CD4-positive, alpha-beta T cell treated with Interleukin-17A for 4 hours (primary cell): ENCODE data around the gene LSM14B.
"Not testable (repeated sequence)": the region's sequence is repeated elsewhere in the genome, so short reads cannot be mapped to it uniquely, and the experiment has no call there.

Source experiments
- DNase-seq: peaks from one replicate; pipeline ENCODE4 v3.0.0-alpha.2; 2020; ENCODE audit warnings: mixed read lengths

The LSM14B gene

GRCh38 chr20:62147528-62147927, 25.3 kb downstream of the LSM14B start:
- no peak for DNase-seq

GRCh38 chr20:62148383-62148782, 26.1 kb downstream of the LSM14B start:
- DNase-seq = not testable (repeated sequence)

- no peak for DNase-seq
Measured at GRCh38 chr20:62148908-62149314, 26.6 kb downstream of the LSM14B start.

- DNase-seq = no peak
Measured at GRCh38 chr20:62149532-62150309, 27.4 kb downstream of the LSM14B start.

- DNase-seq = no peak
Measured at GRCh38 chr20:62150310-62150575, 28.0 kb downstream of the LSM14B start.

- no peak for DNase-seq
Measured at GRCh38 chr20:62151225-62151624, 28.9 kb downstream of the LSM14B start.

GRCh38 chr20:62151835-62152364, 29.6 kb downstream of the LSM14B start:
- no peak for DNase-seq

- no peak for DNase-seq
Measured at GRCh38 chr20:62155428-62156253, 33.4 kb downstream of the LSM14B start.

- DNase-seq = no peak
Measured at GRCh38 chr20:62156254-62156556, 33.9 kb downstream of the LSM14B start.

GRCh38 chr20:62156592-62157386, 34.5 kb downstream of the LSM14B start:
- peak; percentile 81 for DNase-seq

GRCh38 chr20:62157387-62158087, 35.3 kb downstream of the LSM14B start:
- no peak for DNase-seq

- no peak for DNase-seq
Measured at GRCh38 chr20:62158088-62158400, 35.8 kb downstream of the LSM14B start.

GRCh38 chr20:62158541-62158940, 36.3 kb downstream of the LSM14B start:
- DNase-seq = no peak

GRCh38 chr20:62159052-62159451, 36.8 kb downstream of the LSM14B start:
- DNase-seq = no peak

- DNase-seq = peak; percentile 33
Measured at GRCh38 chr20:62159839-62160238, 37.6 kb downstream of the LSM14B start.

- DNase-seq = no peak
Measured at GRCh38 chr20:62160253-62160652, 38.0 kb downstream of the LSM14B start.

GRCh38 chr20:62160876-62161275, 38.6 kb downstream of the LSM14B start:
- no peak for DNase-seq

GRCh38 chr20:62161347-62161746, 39.1 kb downstream of the LSM14B start:
- DNase-seq = no peak

GRCh38 chr20:62162765-62163484, 40.6 kb downstream of the LSM14B start:
- no peak for DNase-seq

- DNase-seq = no peak
Measured at GRCh38 chr20:62163485-62163865, 41.2 kb downstream of the LSM14B start.

- DNase-seq = no peak
Measured at GRCh38 chr20:62163986-62164762, 41.9 kb downstream of the LSM14B start.
